A172 (cell line): ENCODE results near the gene DNAJC2. TPM values are rescaled to one million over a fixed set of nuclear protein-coding genes. Genes with fewer than 3 reads are reported as not detected.
"Not testable (repeated sequence)": the region's sequence is repeated elsewhere in the genome, so short reads cannot be mapped to it uniquely, and the experiment has no call there.

ENCODE experiments used
- DNase-seq: peaks from one replicate; pipeline ENCODE4 v3.0.0-alpha.2; 2015; ENCODE audit warnings: low spot score
- total RNA-seq: library from RNA; depleted of rRNA; stranded (reverse); fragments of >200 nt; shearing (Covaris generic); gene quantifications from 2 replicates; pipeline ENCODE4 v1.2.3, GENCODE V29; 2014; rRNA removed

DNAJC2 gene
- total RNA-seq, 1 experiment from 2014 or later, result 56.2 TPM

DNA sequence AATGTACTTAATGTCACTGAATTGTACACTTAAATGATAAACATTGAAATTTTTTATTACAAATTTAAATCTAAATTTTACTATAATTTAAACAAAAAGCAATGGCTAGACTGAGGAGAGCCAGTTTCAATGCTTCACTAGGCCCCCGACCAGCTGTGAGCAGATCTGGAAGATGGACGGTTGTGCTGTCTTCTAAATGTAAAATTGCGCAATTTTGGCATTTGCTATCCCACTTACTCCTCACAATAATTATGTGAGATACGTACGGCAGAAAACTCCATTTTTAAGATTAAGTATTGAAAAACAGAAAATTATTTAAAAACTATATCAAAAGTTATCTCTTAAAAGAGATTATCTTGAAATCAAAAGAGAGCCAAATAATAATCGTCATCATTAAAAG, 71.2 kb downstream of the DNAJC2 start:
- not testable (repeated sequence) for DNase-seq

DNA sequence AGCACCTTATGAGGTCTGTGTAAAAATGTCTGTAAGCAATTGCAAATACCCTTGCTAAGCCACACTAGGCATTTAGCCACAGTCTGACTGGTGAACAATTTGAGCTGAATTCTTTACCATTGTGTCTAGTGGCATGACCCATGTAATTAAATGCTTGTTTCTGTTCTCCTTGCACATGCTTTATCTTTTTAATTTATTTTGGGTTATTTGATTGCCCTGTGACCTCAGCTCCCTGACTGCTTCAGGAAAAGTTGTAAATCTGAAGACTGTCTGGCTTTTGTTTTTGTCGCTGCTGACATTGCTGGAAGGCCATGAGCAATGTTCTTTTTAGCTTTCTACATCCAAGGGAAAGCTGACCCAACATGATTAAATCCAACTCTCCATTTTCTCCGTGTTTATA, 78.3 kb downstream of the DNAJC2 start:
- DNase-seq, result not testable (repeated sequence)

DNA sequence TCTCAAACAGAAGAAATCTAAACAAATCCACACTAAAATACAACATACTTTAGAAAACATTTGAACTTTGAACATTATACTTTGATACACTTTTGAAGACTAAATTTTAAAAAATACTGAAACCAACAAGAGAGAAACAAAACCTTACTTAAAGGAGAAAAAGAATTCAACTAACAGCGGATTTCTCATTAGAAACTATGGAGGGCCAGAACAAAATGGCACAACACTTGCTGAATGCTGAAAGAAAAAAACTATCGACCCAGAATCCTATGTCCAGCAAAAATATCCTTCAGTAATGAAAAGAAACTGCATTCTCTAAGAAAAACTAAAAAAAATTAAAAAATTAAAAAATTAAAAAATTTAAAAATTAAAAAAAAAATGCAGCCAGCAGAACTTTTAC, 80.5 kb downstream of the DNAJC2 start:
- DNase-seq, result not testable (repeated sequence)

Other genes with a start within 250 kb of the DNAJC2 start
- gene NAPEPLD, start 195.7 kb downstream of the DNAJC2 start, total RNA-seq, result 4.6 and 12.4 TPM in 2 replicates
- gene PMPCB, start 47.3 kb downstream of the DNAJC2 start, total RNA-seq, result 104 and 105 TPM in 2 replicates
- gene PSMC2, start 2.9 kb upstream of the DNAJC2 start, total RNA-seq, result 518 and 689 TPM in 2 replicates
- gene SLC26A5, start 101.4 kb upstream of the DNAJC2 start, total RNA-seq, result not detected in 2 replicates